Measurements from ENCODE around the gene ARHGEF16.

Gene ARHGEF16

DNA sequence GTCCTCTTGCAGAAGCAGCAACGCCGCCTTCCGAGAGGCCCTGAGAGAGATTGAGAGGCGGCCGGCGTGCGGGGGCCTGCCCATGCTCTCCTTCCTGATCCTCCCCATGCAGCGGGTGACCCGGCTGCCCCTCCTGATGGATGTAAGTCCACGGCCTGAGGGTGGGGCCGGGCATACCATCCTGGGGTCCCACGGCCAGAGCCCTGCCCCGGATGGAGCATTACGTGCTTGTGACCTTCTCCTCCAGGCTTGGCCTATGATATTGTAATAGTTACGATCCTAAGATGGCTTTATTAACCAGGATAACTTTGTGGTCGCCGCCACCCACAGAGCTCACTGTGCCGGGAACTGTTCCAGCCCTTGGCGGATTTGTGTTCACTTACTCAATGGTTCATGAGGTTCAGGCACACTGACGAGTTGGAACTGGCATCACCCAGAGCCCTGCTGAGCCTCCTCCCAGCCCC is 18.9 kb downstream of the ARHGEF16 start:
- DNase-seq (ENCODE audit: low read depth): no peak
- H3K4me3 ChIP-seq (ENCODE audit: low read depth, low read length): no peak overlapping the region
- TF ChIP-seq CTCF (IDR thresholded peaks at IDR 0.05; ENCODE audit: low read depth, low read length, missing control alignments): no peak

GRCh38 chr1:3474016-3474415 is 19.6 kb downstream of the ARHGEF16 start:
- no peak for DNase-seq (ENCODE audit: low read depth)
- TF ChIP-seq CTCF (IDR thresholded peaks at IDR 0.05; ENCODE audit: low read depth, low read length, missing control alignments): no peak
- no peak overlapping the region for H3K4me3 ChIP-seq (ENCODE audit: low read depth, low read length)

DNA sequence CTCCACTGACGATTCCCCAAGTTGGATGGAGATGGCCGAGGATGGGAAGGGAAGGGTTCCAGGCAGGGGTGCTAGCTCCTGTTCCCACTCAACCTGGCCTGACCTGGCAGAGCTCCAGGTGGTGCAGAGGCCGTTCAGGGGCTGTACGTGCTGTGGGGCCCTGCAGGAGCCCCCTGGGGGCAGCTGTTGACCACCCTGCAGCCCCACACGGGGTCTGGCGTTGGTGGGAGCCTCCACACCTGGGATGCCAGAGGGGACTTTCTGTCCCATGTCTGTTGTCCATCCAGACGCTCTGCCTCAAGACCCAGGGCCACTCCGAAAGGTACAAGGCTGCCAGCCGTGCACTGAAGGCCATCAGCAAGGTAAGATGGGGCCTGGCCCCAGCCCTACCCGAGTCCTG is 20.0 kb downstream of the ARHGEF16 start:
- H3K4me3 ChIP-seq (ENCODE audit: low read depth, low read length): no peak overlapping the region
- no peak for DNase-seq (ENCODE audit: low read depth)
- no peak for TF ChIP-seq CTCF (IDR thresholded peaks at IDR 0.05; ENCODE audit: low read depth, low read length, missing control alignments)

GRCh38 chr1:3475839-3476573 is 21.5 kb downstream of the ARHGEF16 start:
- H3K4me3 ChIP-seq (ENCODE audit: low read depth, low read length): no peak overlapping the region
- DNase-seq (ENCODE audit: low read depth): no peak
- TF ChIP-seq CTCF (IDR thresholded peaks at IDR 0.05; ENCODE audit: low read depth, low read length, missing control alignments): no peak

- no peak for TF ChIP-seq CTCF (IDR thresholded peaks at IDR 0.05; ENCODE audit: low read depth, low read length, missing control alignments)
- H3K4me3 ChIP-seq (ENCODE audit: low read depth, low read length): no peak overlapping the region
- DNase-seq (ENCODE audit: low read depth): no peak
These were observed 22.2 kb downstream of the ARHGEF16 start for GRCh38 chr1:3476666-3477065.

DNA sequence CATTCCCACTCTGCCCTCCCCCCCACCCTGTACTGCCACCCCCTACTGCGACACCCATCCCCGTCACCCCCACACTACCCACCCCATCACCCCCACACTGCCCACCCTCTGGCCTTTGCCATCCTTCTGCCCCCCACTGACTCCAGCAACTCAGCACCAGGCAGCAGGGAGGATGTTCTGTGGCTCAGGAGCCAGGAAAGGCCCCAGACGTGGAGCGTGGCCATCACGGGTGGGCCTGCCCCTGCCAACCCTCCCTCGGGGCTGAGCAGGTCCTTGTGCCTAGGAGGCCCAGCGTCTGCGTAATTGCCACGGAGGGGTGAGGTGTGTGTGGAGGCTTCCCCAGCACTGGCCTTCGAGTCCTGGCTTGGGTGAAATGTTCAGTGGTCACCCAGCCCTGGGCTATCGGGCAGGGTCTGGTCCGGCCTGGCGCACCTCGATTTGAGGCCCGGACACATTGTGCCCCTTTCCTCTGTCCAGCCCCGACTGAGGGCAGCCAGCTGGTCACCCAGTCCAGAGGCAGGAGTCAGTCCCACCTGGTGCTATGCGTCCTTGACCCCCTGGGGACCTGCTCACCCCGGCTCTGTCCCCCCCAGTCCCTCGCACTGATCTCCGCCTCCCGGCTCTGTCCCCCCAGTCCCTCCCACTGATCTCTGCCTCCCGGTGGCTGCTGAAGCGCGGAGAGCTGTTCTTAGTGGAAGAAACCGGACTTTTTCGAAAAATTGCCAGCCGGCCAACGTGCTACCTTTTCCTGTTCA is 23.0 kb downstream of the ARHGEF16 start:
- TF ChIP-seq CTCF (IDR thresholded peaks at IDR 0.05; ENCODE audit: low read depth, low read length, missing control alignments): no peak
- H3K4me3 ChIP-seq (ENCODE audit: low read depth, low read length): no peak overlapping the region
- no peak for DNase-seq (ENCODE audit: low read depth)
